ENCODE measurements around the gene NR5A2. TPM values are rescaled to one million over a fixed set of nuclear protein-coding genes. Genes with fewer than 3 reads are reported as not detected.
"Not testable (repeated sequence)": the region's sequence is repeated elsewhere in the genome, so short reads cannot be mapped to it uniquely, and the experiment has no call there.

Gene NR5A2
- total RNA-seq, 2 donors from 2014 or later, result 1.7 to 2.1 TPM

GRCh38 chr1:200179781-200180160 is 152.3 kb downstream of the NR5A2 start:
- no peak for DNase-seq
- no peak for ATAC-seq
- intact Hi-C loops (cut with DNase I), result no loop called here

- ATAC-seq (peak in 1 of 2 donors; percentile 40), DNase-seq (peak; percentile 24)
- intact Hi-C loops (cut with DNase I), result no loop called here
Measured at GRCh38 chr1:200180821-200181220, 153.3 kb downstream of the NR5A2 start.

GRCh38 chr1:200181861-200182260 is 154.4 kb downstream of the NR5A2 start:
- no peak for ATAC-seq

GRCh38 chr1:200182701-200183100 is 155.2 kb downstream of the NR5A2 start:
- ATAC-seq (no peak), DNase-seq (no peak)
- intact Hi-C loops (cut with DNase I), result no loop called here

More at GRCh38 chr1:200181861-200182260, 154.4 kb downstream of the NR5A2 start:
- intact Hi-C loops (cut with DNase I), result no loop called here
- DNase-seq, result no peak

GRCh38 chr1:200183637-200184036 is 156.1 kb downstream of the NR5A2 start:
- DNase-seq (no peak), ATAC-seq (no peak)
- intact Hi-C loops (cut with DNase I), result no loop called here

- ATAC-seq, result peak; percentile 88 to 96
- intact Hi-C loops (cut with DNase I), result no loop called here
- peak; percentile 86 for DNase-seq
Measured at GRCh38 chr1:200184196-200184595, 156.7 kb downstream of the NR5A2 start.

- intact Hi-C loops (cut with DNase I); ATAC-seq; DNase-seq: not testable (repeated sequence)
Measured at GRCh38 chr1:200185191-200185590, 157.7 kb downstream of the NR5A2 start.

- intact Hi-C loops (cut with DNase I); ATAC-seq; DNase-seq: not testable (repeated sequence)
Measured at GRCh38 chr1:200187332-200187731, 159.8 kb downstream of the NR5A2 start.

GRCh38 chr1:200191993-200192392 is 164.5 kb downstream of the NR5A2 start:
- intact Hi-C loops (cut with DNase I), result no loop called here
- ATAC-seq (no peak), DNase-seq (no peak)

- ATAC-seq, result no peak
- intact Hi-C loops (cut with DNase I), result no loop called here
- no peak for DNase-seq
Measured at GRCh38 chr1:200194477-200194876, 167.0 kb downstream of the NR5A2 start.

GRCh38 chr1:200198236-200198635 is 170.7 kb downstream of the NR5A2 start:
- DNase-seq (no peak), ATAC-seq (no peak)
- intact Hi-C loops (cut with DNase I), result no loop called here

GRCh38 chr1:200205216-200205995 is 177.9 kb downstream of the NR5A2 start:
- intact Hi-C loops (cut with DNase I), result no loop called here
- ATAC-seq (no peak), DNase-seq (no peak)

- ATAC-seq, result no peak
- DNase-seq, result no peak
- intact Hi-C loops (cut with DNase I), result no loop called here
Measured at GRCh38 chr1:200206340-200206739, 178.8 kb downstream of the NR5A2 start.

- intact Hi-C loops (cut with DNase I), result no loop called here
- ATAC-seq, result no peak
- DNase-seq, result no peak
Measured at GRCh38 chr1:200206761-200207160, 179.3 kb downstream of the NR5A2 start.

GRCh38 chr1:200207711-200208126 is 180.2 kb downstream of the NR5A2 start:
- intact Hi-C loops (cut with DNase I), result no loop called here
- DNase-seq (no peak), ATAC-seq (no peak)

- ATAC-seq (no peak), DNase-seq (no peak)
- intact Hi-C loops (cut with DNase I), result no loop called here
Measured at GRCh38 chr1:200211157-200211556, 183.6 kb downstream of the NR5A2 start.

GRCh38 chr1:200213392-200213791 is 185.9 kb downstream of the NR5A2 start:
- ATAC-seq (no peak), DNase-seq (no peak)
- intact Hi-C loops (cut with DNase I), result no loop called here

GRCh38 chr1:200213921-200214320 is 186.4 kb downstream of the NR5A2 start:
- no peak for ATAC-seq
- intact Hi-C loops (cut with DNase I), result no loop called here
- no peak for DNase-seq

- no peak for ATAC-seq
- no peak for DNase-seq
- intact Hi-C loops (cut with DNase I), result no loop called here
Measured at GRCh38 chr1:200215350-200215749, 187.8 kb downstream of the NR5A2 start.

GRCh38 chr1:200217703-200218102 is 190.2 kb downstream of the NR5A2 start:
- DNase-seq, result no peak
- no peak for ATAC-seq
- intact Hi-C loops (cut with DNase I), result no loop called here

GRCh38 chr1:200221614-200222282 is 194.2 kb downstream of the NR5A2 start:
- ATAC-seq, result no peak
- no peak for DNase-seq
- intact Hi-C loops (cut with DNase I), result no loop called here
